Kidney epithelial cell (primary cell): Measurements from ENCODE around the gene DPP3. TPM values are rescaled to one million over a fixed set of nuclear protein-coding genes. Genes with fewer than 3 reads are reported as not detected.

ENCODE experiments used
- DNase-seq: peaks from one replicate; pipeline ENCODE4 v3.0.0-alpha.2; 2010; ENCODE audit warnings: low read depth
- H3K27me3 ChIP-seq: 2 replicates; pipeline ENCODE4 v1.6.0; 2011; ENCODE audit warnings: low read length; ENCODE audit not compliant: control insufficient read depth, insufficient read depth
- H3K36me3 ChIP-seq: 2 replicates; pipeline ENCODE4 v1.5.1; 2011; ENCODE audit warnings: low read length; ENCODE audit not compliant: control insufficient read depth, insufficient read depth
- H3K4me3 ChIP-seq: 2 replicates; pipeline ENCODE4 v1.5.1; 2011; ENCODE audit warnings: low read depth, mild to moderate bottlenecking, control low read depth, low read length
- CTCF ChIP-seq: IDR thresholded peaks from 2 replicates; pipeline ENCODE4 v1.5.1; 2011; ENCODE audit warnings: mild to moderate bottlenecking, moderate library complexity, low read length, control low read depth, inconsistent platforms; ENCODE audit not compliant: insufficient read depth, poor library complexity, severe bottlenecking
- total RNA-seq: library from RNA; depleted of rRNA; stranded (reverse); fragments of >200 nt; gene quantifications from 2 replicates; pipeline ENCODE4 v1.2.3, GENCODE V29; 2015

Gene DPP3
- total RNA-seq, 1 donor from 2014 or later: 84.6 TPM

- no peak for DNase-seq
- TF ChIP-seq CTCF: peak; percentile 42
- Histone ChIP-seq H3K27me3 (no peaks in the 10 kb centered on the region), H3K36me3 (peaks cover 5% of the 10 kb centered on the region), H3K4me3 (no peak overlapping the region)
Measured at GRCh38 chr11:66491315-66491935, 11.2 kb downstream of the DPP3 start.

GRCh38 chr11:66492161-66492865 is 12.1 kb downstream of the DPP3 start:
- no peak for TF ChIP-seq CTCF
- Histone ChIP-seq H3K4me3 (no peak overlapping the region), H3K36me3 (peaks cover 5% of the 10 kb centered on the region), H3K27me3 (no peaks in the 10 kb centered on the region)
- DNase-seq: no peak

- peaks cover 5% of the 10 kb centered on the region for H3K36me3 ChIP-seq
- DNase-seq: no peak
- no peak for TF ChIP-seq CTCF
- no peak overlapping the region for H3K4me3 ChIP-seq
- no peaks in the 10 kb centered on the region for H3K27me3 ChIP-seq
Measured at GRCh38 chr11:66493130-66493529, 12.9 kb downstream of the DPP3 start.

- Histone ChIP-seq H3K36me3 (peaks cover 5% of the 10 kb centered on the region), H3K4me3 (no peak overlapping the region), H3K27me3 (no peaks in the 10 kb centered on the region)
- TF ChIP-seq CTCF: no peak
- no peak for DNase-seq
Measured at GRCh38 chr11:66494458-66494857, 14.2 kb downstream of the DPP3 start.

GRCh38 chr11:66494935-66495334 is 14.7 kb downstream of the DPP3 start:
- DNase-seq: no peak
- no peak for TF ChIP-seq CTCF
- Histone ChIP-seq H3K36me3 (peaks cover 5% of the 10 kb centered on the region), H3K27me3 (no peaks in the 10 kb centered on the region), H3K4me3 (no peak overlapping the region)
